ENCODE results near the gene NUMBL. TPM values are rescaled to one million over a fixed set of nuclear protein-coding genes. Genes with fewer than 3 reads are reported as not detected.

Gene NUMBL
- total and polyA plus RNA-seq, 2 of the 13 experiments (the other 11 are each of a cell fraction or from before 2014, with no cell fraction given): 0.49 to 2.3 TPM

GRCh38 chr19:40716482-40717324, 26.3 kb upstream of the NUMBL start, which contains the start of the genes COQ8B and ITPKC (continued):
- TF ChIP-seq PITX1 (CRISPR knock-in tag; IDR thresholded peaks at IDR 0.05): no peak
- no peak for TF ChIP-seq RARG (CRISPR knock-in tag; IDR thresholded peaks at IDR 0.05; ENCODE audit: low read depth)
- no peak for TF ChIP-seq GRHL1 (CRISPR knock-in tag; conservative IDR thresholded peaks at IDR 0.05)
- no peak for TF ChIP-seq HMG20B (CRISPR knock-in tag; conservative IDR thresholded peaks at IDR 0.05)
- no peak for TF ChIP-seq ZNF782 (CRISPR knock-in tag; IDR thresholded peaks at IDR 0.05; ENCODE audit: borderline replicate concordance)
- no peak; the same call in 1 of the 2 replicates for TF ChIP-seq ZMYM4 (CRISPR knock-in tag; IDR thresholded peaks at IDR 0.05)
- TF ChIP-seq ZBED4 (CRISPR knock-in tag; IDR thresholded peaks at IDR 0.05; ENCODE audit: borderline replicate concordance): peak; percentile 83
- TF ChIP-seq NFYB (CRISPR knock-in tag; IDR thresholded peaks at IDR 0.05): 0 out of 2 replicates have a peak, but pooled peaks have one; percentile 23
- no peak for TF ChIP-seq ZNF337 (CRISPR knock-in tag; IDR thresholded peaks at IDR 0.05; ENCODE audit: borderline replicate concordance, low read depth)
- TF ChIP-seq PHF21A (CRISPR knock-in tag; IDR thresholded peaks at IDR 0.05): peak; percentile 34; the same call in 1 of the 2 replicates
- no peak for TF ChIP-seq PRDM4 (CRISPR knock-in tag; IDR thresholded peaks at IDR 0.05; ENCODE audit: borderline replicate concordance)
- TF ChIP-seq MYC (CRISPR knock-in tag; IDR thresholded peaks at IDR 0.05; ENCODE audit: borderline replicate concordance): peak; percentile 49; the same call in 1 of the 2 replicates
- TF ChIP-seq CENPT (CRISPR knock-in tag; IDR thresholded peaks at IDR 0.05; ENCODE audit: low read depth): no peak
- no peak for TF ChIP-seq TBX2 (CRISPR knock-in tag; IDR thresholded peaks at IDR 0.05; ENCODE audit: borderline replicate concordance)
- no peak for TF ChIP-seq RFX5 (IDR thresholded peaks at IDR 0.05; ENCODE audit: low read depth, low read length)
- no peak for TF ChIP-seq ATF4 (CRISPR knock-in tag; IDR thresholded peaks at IDR 0.05)
- TF ChIP-seq ZNF362 (CRISPR knock-in tag; IDR thresholded peaks at IDR 0.05; ENCODE audit: borderline replicate concordance): no peak
- TF ChIP-seq ZNF121 (CRISPR knock-in tag; IDR thresholded peaks at IDR 0.05): no peak

All from HepG2 (cell line).